Measurements from ENCODE around the gene SLCO4A1.

Gene SLCO4A1

DNA sequence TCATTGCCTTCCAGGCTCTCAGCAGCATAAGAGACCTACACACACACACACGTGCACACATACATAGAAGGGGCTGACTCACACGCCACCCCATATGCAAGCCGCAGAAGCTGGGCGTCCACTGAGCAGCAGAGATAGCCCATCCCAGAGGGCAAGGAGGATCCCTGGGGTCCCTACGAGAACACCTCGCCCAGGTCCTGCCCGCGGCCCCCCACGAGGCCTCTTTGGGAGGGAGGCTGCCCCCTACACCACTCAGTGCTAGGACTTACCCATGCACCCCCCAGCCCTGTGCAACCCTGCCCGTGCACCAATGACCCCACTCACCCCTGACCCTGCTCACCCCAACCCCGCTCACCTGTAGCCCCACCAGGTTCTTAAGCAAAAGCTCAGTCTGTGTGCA lies 45.8 kb downstream of the SLCO4A1 start:
- DNase-seq: no peak

GRCh38 chr20:62688855-62689460 lies 46.7 kb downstream of the SLCO4A1 start:
- no peak for DNase-seq

DNA sequence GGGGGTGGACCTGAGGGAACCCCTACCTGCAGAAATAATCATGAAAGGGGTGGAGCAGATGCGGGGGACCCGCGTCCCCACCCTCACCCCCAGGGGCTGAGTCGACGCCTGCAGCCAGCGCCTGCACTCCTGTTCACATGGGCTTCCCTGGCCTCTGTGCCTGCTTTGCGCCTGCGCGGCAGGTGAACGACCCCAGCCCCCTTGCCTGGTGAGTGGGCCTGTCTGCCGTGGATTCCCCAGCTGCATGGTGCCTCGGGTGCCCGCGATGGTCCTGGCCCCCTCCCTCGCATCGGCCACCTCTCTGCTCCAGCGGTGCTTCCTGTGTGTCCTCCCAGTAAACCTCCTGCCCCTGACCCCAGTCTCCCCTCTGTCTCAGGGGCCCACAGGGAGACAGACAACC lies 47.6 kb downstream of the SLCO4A1 start:
- no peak for DNase-seq

GRCh38 chr20:62690261-62690820 lies 48.0 kb downstream of the SLCO4A1 start:
- no peak for DNase-seq

DNA sequence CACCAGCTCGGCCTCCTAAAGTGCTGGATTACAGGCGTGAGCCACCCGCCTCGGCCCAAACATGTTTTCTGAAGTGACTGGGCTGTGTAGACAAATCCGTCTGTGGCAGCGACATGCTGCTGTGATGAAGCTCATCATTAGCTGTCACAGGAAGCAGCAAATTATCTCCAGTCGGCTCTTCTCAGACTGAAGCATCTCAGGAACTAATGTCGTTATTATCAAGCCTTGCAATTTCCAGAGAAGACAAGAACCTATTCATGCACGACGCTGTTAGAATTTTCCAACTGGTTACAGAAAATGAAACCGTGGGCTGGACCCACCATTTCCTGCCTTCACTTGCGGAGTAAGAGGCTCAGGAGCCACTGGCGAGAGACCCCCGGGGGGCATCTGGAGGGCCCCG lies 49.2 kb downstream of the SLCO4A1 start:
- no peak for DNase-seq

GRCh38 chr20:62692176-62692575 lies 49.9 kb downstream of the SLCO4A1 start:
- no peak for DNase-seq

DNA sequence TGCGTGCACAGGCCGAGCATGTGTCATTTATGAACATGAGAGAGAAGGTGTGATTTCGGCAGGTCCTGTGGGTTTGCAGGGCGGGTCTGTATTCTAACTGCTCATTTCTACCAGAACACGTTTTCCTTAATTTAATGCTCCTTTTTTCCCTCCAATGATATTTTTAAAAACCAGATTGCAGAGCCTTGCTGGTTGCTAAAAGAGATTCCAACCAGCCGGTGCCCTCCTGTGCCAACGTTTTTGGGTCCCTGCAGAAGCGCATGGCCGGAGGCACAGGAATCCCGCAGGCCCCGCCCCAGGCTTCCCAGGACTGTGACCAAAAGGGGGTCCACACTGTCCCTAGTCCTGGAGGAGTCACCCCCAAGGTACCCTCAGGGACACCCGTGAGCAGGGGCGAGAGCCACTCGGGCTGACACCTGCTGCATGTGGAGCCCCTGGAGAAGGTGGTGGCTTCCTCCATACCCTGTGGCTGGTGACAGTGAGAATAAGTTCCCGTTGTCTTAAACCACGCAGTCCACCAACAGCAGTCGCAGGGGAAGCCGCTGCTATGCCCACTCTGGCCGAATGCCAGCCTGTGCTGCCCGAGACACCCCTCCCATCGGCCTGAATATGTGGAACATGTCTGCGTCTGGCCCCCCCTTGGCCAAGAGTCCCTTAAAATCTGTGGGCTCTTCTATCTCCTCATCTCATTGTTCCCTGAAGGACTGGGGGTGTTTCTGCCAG lies 50.7 kb downstream of the SLCO4A1 start:
- DNase-seq: no peak

GRCh38 chr20:62693524-62693922 lies 51.2 kb downstream of the SLCO4A1 start:
- no peak for DNase-seq

DNA sequence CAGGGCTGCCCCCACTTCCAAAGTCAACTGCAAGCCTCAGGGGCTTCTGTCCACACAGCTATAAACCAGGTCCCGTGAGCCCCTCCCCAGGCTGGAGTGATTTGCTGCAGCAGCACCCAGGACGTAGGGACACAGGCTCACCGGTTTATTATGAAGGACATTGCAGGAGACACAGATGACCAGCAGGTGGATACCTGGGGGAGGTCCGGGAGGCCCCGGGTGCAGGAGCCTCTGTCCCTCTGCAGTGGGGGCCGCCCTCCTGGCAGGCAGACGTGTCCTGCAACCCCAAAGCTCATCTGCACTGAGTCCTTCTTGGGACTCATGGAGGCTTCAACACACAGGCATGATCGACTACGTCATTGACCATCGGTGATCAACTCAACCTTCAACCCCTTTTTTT lies 51.8 kb downstream of the SLCO4A1 start:
- no peak for DNase-seq

DNA sequence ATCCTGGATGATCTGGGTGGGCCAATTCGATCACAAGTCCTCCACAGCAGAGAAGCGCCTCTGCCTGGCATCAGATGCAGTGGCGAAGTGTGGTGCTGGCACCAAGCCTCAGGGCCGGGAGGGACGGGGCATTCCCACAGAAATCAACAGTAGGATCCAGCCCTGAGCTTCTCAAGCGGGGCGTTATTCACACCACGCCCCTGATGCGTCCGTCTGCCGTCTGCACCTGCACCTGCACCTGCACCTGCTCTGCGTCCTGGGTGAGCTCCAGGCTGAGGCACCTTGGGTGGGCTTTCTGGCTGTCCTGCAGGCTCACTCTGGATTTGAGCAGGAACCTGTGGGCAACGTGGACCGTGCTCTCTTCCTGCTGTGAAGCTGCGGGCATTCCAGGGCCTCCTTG lies 52.6 kb downstream of the SLCO4A1 start:
- DNase-seq: no peak

DNA sequence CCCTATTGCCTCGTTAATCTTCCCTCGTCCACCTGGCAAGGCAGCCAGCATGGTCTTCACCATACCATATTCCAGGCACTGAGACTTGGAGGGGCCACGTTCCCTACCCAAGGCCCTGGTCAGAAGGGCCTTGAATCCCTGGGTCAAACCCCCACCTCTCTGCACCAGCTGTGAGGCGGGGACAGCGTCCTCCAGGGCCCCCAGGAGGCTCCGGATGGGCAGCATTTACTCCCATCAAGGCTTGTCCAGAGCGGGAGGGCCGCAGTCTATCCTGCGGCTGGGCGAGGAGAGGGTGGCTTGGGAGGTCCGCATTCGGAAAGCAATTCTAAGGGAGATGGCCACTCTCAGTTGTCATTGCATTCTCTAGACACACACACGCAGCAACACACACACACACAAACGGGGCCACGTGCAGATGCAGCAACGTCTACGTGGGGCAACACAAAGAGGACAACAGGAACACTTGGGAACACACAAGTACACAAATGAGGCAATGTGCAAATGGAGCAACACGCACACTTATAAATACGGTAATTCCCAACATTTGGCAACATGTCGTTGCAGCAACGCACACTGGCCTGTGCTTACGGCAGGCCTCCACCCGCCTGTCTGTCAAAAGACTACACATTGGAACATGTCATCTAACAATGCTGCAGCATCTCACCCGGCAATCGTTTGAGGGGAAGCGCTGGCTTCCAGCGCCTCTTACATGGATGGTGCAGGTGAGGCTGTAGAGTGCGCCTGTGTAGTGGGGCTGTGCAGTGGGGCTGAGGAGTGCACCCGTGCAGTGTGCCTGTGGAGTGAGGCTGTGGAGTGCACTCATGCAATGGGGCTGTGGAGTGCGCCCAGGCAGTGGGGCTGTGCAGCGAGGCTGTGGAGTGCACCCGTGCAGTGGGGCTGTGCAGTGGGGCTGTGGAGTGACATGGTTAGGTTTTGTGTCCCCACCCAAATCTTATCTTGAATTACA lies 53.4 kb downstream of the SLCO4A1 start:
- DNase-seq: no peak

GRCh38 chr20:62696434-62696957 lies 54.2 kb downstream of the SLCO4A1 start:
- no peak for DNase-seq

- DNase-seq: no peak
Observed at GRCh38 chr20:62696989-62697388, 54.7 kb downstream of the SLCO4A1 start.

GRCh38 chr20:62697468-62697912 lies 55.2 kb downstream of the SLCO4A1 start:
- DNase-seq: no peak

DNA sequence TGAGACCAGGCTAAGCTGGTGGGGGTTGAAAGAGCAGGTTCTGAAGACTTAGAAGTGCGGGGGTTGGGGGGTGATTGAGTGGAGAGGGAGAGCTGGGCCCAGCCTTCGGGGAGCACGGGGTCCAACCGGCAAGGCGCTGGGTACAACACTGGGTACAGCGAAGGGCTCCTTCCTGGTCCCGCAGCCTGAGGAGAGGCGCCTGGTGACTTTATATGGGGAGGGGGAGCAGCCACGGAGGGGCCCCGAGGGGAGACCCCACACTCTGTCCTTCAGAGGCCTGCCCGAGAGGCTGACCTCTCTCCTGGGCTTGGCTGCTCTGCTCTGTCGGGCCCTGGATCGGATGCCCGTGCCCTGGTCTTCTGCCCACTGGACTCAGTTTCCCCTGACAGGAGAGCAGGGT lies 55.9 kb downstream of the SLCO4A1 start:
- no peak for DNase-seq

DNA sequence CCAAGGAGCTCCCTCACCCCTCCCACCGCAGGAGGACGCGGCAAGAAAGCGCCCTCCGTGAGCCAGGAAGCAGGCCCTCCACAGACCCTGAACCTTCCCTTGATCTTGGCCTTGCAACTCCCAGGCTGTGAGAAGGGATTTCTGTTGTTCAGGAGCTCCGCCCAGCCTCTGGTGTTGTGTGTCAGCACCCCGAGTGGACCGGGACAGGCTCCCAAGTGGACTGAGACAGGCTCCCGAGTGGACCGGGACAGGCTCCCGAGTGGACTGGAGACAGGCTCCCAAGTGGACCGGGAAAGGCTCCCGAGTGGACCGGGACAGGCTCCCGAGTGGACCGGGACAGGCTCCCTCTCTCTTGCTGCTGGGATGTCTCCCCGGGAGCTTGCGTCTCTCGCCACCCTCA lies 57.0 kb downstream of the SLCO4A1 start:
- no peak for DNase-seq

DNA sequence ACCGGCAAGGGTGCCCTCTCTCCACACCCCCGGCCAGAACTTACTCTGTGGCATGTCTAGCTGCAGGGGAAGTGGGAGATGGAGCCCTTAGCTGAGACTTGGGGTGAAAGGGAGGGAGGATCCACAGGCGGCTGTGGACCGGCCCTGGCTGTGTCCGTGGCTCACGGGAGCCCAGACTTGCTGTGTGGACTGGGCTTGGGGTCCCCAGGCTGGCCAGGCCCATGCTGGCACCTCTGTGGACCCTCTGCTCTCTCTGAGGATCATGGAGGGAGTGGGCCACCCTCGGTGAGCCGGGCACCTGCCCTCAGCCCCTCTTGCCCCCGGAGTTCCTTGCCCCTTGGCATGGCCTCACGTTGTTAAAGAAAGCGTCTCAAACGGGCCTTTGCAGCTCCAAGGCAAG lies 57.4 kb downstream of the SLCO4A1 start:
- DNase-seq: no peak

- no peak for DNase-seq
Observed at GRCh38 chr20:62700261-62700930, 58.1 kb downstream of the SLCO4A1 start.

- no peak for DNase-seq
Observed at GRCh38 chr20:62701161-62702012, 59.1 kb downstream of the SLCO4A1 start.

- no peak for DNase-seq
Observed at GRCh38 chr20:62702013-62702300, 59.7 kb downstream of the SLCO4A1 start.
